HG03354 (cell line): Measurements from ENCODE around the gene PRDM16.

Experiments
- ATAC-seq: cut with Tn5 transposase; IDR thresholded peaks from one replicate; pipeline ENCODE4 v1.9.1; 2021; ENCODE audit warnings: mild to moderate bottlenecking; ENCODE audit not compliant: unreplicated experiment, poor library complexity, severe bottlenecking

Gene PRDM16

DNA sequence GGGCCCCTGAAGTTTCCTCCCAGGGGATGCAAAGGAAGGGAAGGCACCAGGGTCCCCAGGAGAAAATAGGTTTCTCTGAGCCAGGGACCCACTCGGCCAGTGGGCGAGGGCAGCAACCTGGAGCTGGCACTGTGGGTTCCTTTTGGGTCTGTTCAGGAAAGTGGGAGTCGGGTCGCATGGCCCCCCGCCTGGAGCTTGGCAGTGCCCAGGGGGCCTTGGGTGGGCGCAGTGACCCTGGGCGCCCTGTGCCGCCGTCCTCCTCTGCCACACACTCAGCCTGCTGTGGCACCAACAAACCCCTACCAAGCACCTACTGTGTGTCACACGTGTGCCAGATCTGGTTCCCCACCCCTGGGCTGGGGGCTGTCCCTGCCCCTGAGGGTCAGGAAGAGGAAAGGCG lies 296.0 kb downstream of the PRDM16 start:
- ATAC-seq: no peak

DNA sequence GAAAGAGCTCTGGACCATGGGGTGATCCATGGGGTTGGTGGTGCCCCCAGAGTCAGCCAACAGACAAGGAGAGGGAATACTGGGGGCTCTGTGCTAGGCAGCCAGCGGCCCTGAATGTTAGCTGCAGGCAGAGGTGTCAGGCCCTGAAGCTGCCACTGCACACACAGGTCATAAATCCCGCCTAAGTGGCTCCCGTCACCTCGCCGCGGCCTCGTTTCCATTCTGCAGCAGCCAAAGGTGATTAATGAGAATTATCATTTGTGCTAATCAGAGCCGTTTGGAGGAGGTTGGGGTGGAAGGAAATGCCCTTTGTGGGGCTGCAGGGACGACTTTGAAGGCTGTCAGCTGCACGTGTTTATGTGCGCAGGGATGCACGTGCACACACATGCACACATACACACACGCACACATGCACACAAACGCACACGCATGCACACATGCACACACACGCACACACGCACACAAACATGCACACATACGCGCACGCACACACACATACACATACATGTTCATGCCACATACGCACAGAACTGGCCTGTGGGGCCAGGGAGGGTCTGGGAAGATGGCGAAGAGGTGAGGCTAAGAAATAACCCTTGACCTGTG lies 296.6 kb downstream of the PRDM16 start:
- no peak for ATAC-seq

DNA sequence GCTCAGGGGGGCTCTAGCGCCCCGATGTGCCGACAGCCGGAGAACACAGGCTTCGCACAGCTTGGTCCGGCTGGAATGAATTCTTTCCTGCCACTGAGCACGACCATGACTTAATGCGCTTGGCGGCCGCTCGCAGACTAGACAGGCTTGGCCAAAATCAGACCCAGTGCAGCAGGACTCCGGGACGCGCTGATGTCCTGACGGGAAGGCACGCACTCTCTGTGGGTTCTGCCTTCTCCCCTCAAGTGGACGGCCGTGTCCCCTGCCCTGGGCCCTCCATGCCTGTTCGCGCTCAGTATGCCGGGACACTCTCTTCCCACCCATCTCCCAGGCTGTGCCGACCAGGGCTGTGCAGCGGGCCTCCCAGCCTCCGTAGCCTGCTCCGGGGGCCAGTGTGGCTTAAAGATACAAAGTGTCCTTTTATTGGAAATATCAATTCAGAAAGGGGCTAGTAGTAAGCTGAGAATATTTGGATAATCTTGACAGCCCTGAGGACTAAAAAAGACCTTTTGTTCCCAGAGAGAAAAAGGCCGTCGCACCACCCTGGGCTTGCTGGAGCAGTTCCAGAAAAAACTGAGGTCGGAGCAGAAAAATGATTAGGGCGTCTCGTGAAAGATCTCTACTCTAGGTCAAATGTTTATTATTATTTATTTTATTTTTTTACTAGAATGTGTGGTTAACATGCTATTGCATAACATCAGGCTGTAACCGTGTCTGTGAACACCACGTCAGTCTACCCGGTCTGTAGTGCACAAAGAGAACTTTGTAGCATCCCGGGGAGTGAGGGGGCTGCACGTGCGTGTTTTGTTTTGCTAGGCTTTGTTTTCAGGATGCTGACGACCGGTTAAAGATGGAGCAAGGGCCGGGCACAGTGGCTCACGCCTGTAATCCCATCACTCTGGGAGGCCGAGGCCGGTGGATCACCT lies 297.4 kb downstream of the PRDM16 start:
- ATAC-seq: no peak

DNA sequence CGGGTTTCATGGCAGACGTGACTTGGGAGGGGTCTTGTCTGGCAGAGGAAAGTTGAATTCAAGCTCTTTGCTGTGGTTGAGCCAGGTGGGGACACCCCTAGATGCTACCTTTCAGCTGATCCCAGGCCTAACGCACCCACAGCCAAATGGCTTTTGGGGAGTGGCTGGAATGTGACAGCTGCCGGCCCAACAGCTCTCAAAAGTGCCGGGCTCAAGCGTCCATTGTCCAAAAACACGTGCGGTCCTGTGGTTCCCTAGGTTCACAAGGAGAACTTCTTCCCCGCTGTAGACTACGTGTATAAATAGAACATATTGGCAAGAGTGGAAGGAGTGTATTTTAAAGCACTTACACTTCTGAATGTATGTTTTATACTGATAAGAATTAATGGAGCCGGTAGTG lies 298.4 kb downstream of the PRDM16 start:
- no peak for ATAC-seq

DNA sequence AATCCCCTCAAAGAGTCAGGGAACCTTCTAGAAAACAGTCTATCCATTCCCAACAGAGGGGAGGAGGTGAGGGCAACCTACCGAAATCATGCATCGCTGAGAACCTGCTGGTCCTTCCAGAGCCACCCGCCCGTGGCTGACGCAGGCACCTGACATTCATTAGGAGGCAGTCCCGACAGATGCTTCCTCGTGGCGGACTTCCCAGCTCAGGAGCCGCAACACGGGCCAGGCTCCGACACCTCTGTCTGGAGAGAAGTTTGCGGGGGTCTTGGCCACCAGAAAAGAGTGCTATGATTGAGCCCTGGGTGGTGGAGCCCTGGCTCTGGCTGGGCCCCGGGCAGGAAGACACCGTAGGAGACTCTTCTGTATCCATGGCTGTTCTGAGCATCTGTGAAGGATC lies 299.1 kb downstream of the PRDM16 start:
- ATAC-seq: no peak

DNA sequence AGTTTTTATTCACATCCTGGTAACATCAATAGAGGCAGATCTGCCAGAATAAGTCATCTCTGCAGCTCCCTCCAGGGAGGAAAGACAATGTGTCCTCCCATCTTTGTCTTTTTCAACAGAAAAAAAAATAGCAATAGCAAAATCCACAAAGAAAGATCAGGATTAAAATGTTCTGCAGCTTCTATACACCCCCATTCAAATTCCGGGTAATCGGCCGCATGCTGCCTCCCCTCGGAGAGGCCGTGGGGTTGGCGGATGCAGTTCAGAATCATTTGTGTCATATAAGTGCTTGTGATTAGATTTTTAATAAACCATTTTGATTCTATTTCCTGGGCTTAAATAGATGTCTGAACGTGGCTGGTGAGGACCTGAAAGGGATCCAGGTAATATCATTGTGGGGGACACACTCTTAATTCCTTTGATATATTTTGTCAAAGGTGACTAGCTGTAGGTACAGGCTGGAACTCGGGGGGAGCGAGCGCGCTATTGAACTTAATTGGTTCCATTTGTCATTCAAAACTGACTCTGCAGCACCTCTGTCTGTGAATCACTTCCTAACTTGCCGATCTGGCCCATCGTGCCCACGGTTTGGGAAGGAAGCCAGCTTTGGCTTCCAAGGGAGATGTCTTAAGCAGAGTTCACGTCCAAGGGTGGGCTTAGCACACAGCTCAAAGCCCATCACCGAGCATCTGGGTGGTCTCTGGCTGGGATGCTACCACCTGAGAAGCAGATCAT lies 299.9 kb downstream of the PRDM16 start:
- ATAC-seq: no peak

DNA sequence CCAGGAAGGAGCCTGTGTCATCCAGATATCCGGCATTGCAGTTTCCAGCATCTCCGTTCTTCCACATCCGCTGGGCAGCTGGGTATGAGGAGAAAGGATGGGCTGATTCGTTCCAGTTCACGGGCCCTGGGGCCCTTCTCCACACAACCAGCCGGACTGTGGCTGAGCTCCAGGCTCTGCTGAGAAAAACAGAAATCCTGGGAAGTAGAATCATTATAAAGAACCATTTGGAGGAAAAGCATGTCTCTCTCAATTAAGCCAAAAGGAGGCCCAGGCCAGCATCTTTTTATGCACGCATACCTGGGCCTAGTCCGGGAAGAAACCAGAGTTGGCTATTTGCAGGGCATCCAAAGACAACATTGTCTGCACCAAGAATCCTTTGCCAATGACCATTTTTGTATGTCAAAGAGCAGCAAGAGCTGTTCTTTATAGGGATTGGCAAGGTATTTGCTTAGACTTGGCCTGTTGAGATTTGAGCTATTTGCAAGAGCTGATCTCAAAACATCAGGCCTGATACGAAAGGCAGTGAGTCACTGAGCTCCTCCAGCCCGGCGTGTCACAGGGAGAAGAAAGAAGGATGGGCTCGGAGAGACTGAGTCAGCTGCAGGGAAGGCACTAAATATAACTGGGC lies 300.6 kb downstream of the PRDM16 start:
- ATAC-seq: no peak

DNA sequence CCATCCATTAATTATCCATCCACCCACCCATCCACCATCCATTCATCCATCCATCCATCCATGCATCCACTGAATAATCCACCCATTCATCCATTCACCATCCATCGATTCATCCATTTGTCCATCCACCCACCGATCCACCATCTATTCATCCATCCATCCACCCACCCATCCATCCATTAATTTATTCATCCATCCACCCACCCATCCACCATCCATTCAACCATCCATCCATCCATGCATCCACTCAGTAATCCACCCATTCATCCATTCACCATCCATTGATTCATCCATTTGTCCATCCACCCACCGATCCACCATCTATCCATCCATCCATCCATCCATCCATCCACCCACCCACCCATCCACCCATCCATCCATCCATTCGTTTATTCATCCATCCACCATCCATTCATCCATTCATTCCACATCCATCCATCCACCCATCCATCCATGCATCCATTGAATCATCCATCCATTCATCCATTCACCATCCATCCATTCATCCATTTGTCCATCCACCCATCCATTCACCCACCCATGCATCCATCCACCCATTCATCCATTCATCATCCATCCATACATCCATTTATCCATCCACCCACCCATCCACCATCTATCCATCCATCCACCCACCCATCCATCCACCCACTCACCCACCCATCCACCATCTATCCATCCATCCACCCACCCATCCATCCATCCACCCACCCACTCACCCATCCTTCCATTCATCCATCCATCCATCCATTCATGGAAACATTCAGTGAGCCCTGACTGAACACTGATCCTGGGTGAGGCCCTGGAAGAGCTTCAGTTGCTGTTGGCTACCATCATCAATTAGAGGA lies 302.1 kb downstream of the PRDM16 start:
- no peak for ATAC-seq

DNA sequence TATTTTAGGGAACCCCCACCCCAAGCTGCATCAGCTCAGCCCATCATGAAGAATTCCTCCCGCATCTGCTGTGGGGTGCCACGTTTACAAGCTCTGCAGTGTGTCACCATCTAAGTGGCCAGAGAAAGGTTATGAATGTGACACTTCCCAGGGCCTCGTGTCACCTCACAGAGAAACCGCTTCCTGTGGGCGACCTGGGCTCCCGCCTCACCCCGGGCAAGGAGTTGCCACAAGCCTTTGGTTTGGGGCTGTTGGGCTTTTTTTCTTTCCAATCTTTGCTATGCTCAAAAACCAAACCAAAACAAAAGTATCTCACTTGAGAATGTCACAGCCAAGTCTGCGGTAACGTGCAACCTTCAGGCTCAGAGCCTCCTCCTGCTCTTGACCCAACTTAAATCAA lies 303.3 kb downstream of the PRDM16 start:
- ATAC-seq: no peak

DNA sequence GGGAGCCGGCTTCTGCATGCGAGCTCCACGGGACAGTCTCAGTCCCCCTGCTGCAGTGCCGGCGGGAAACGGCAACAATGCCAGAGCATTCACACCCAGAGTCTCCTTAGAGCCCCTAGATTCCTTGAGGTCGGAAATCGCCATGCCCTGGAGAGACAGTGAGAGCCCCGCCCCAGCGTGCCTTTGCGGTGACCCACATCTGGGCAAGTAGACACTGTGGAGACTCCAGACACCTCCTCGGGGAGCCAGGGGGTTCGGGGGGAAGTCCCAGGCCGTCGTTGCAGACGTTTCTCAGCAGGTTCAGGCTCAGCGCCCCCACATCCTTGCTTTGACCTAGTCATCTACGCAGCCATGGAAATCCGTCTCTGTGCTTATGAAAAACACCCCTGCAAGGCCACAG lies 304.2 kb downstream of the PRDM16 start:
- no peak for ATAC-seq

DNA sequence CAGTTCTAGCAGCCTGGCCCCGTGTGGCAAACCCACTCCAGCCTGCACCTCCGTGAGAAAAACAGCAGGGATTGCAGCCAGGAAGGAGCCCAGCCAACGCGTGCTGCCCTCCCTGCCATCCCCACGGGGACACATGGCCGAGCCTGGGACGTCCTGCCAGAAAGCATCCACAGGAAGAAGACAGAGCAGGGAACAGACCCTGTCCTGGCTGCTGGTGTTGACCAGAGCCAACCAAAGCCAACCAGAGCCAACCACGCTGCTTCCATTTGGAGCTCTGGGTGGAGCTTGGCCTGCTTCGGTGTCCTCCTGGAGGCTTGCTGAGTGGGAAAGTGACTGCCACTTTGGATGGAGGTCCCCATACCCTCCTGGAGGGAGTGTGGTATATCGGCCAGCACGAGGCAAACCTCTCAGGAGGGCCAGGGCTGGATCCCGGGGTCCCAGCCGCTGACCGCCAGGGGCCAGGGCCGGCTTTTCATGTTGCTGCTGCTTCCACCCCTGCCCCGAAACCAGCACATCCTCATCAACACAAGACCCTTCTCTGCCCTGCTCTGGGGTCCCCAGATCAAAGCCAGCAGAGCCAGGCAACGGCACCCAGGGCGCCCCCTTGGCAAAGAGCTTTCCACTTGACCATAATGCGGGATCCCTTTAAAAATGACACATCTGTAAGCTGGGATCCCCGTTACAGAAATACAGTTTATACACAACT lies 304.9 kb downstream of the PRDM16 start:
- no peak for ATAC-seq

DNA sequence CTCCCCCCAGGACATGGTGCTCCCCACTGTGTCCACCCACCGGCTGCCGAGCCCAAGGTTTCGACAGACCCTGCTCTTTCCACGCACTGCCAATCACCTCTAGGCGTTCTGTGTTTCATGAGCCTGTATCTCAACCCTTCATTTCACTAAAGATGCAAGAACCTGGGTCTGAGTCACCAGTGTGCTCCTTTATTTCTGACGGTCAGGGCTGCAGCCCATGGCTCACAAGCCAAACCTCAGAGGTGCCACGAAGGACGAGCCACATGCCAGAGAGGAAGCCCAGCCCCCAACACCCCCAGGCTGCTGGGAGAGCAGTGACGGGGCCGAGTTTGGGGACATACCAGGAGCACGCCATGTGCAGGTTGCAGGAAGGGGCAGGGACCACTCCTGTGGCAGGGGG lies 306.2 kb downstream of the PRDM16 start:
- no peak for ATAC-seq

DNA sequence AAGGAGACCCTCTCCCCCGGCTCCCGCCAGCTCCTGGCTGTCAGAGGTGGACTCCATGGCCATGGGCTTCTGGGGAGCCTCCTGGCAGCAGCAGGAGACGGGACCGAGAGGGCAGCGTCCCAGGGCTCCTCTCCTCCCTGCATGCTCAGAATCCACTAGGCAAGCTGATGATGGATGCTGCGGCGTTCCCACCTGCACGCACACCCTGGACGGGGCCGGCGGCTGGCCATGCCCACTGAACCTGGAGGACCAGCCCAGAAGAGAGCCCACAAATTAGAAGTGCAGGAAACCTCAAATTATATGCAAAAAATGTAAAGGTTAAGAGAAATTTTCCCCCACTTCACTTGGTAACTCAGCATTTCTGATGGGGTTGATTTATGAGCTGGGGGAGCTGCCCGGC lies 308.2 kb downstream of the PRDM16 start:
- no peak for ATAC-seq

DNA sequence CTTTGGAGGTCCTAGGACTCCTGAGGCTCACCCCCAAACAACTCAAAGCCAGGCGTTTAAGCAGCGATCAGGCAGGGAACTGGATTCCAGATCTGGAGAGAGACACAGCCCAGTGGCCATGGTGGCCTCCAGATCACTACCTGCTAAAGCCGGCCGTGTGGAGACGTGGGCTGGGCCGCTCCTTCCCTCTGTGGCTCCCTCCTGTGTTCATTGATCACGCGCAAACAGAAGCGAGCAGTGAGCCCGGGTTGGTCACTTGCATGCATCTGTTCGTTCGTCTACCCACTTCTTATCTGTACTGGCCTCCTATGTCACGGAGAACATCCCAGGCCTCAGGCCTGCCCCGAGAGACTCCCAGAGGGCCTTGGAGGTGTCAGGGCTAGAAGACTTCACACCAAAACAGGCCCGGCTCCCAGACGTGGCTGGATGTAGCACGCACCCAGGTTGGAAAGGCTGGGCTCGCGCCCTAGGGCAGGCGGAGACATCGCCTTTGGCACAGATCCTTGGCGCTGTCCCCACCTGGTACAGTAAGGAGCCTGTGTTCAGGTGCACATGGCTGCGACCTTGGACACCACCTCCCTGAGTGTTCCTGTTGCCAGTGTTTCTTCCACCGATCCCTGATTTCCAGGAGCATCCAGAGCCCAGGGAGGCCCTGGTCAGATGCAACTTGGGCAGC lies 308.7 kb downstream of the PRDM16 start:
- ATAC-seq: no peak

DNA sequence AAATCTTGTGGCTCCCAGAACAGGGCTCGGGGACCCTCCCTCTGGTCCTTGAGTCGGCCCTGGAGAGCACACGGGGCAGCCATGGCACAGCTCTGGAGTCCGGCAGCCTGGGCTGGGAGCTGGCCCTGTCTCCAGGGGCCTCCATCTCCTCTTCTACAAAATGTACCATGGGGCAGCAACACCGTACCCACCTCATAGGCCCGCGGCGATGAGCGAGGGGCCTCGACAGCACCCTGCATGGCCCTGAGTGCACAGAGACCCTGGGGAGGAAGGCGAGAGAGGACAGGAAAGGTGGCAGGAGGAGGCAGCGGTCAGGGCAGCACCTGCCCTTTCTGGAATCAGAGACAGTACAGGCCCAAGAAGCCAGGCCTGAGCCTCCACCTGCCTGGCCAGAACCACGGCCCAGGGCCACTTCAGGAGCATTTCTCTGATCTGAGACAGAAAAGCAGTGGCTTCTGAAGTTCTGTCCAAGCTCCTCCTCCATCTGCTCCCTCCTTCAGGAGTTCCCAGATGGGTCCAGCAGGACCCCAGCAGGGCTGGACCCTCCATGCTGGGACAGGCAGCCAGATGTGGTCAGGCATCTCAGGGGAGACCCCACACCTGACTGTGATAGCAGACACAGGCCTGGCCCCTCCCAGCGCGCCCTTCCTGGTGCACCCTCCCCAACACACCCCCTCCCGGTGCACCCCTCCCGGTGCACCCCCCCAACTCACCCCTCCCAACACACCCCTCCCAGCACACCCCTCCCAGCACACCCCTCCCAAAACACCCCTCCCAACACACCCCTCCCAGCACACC lies 309.6 kb downstream of the PRDM16 start:
- ATAC-seq: no peak

DNA sequence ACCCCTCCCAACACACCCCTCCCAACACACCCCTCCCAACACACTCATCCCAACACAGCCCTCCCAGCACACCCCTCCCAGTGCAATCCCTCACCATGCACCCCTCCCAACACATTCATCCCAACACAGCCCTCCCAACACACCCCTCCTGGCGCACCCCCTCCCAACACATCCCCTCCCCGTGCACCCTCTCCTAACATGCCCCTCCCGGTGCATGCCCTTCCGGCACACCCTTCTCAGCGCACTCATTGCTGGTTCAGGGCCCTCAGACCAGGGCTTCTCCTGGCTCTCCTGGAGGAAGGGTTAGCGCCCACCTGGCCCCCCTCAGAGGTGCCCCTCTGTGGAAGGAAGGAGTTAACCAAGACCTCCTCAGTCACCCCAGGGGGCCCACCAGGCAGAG lies 310.9 kb downstream of the PRDM16 start:
- no peak for ATAC-seq

DNA sequence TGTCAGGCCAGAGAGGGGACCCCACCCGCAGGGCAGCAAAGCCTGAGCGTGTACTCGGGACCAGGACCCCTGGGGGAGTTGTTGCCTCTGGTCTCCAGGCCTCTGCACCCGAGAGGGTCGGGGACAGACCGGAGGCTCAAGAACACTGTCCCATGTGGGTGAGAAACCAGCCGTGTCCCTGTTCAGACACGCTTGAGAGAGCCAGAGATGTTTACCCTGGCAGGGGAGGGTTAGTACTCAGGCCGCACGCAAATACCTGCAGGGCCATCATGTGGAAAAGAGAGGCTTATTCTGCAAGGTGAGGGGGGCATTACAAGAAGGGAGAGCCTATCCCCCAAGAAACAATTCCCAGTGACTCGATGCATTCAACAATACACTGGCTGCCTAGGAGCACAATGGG lies 311.5 kb downstream of the PRDM16 start:
- ATAC-seq: no peak

DNA sequence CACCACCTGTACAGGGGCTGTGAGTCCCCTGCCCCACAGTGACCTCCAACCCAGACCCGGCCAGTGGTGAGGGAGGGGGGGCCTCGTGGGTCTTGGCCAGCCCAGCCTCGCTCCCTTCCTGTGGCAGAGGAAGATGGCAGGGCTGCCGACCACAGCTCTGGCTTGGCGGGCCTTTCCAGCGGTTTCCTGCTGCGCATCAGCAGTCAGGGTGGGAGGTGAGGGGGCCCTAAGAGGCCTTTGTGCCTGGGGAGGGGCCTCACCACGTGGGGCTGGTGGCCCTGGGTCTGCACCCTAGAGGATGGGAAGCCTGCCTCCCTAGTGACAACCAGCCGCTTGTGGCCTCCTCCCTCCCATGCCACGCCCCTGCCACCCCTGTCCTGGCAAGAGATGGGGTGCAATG lies 312.9 kb downstream of the PRDM16 start:
- no peak for ATAC-seq
